HEK293 (cell line): Measurements from ENCODE around the gene ABHD3.

Experiments
- CTCF ChIA-PET: fragments of 350-600 bp; formaldehyde crosslinking; extraction: SDS; loops from one replicate; lab custom pipeline; 2021; ENCODE audit warnings: antibody characterized with exemption; lab: Yijun Ruan, JAX
- POLR2A ChIA-PET: fragments of 300-600 bp; formaldehyde crosslinking; extraction: SDS; loops from one replicate; lab custom pipeline; 2020; ENCODE audit warnings: antibody characterized with exemption, inconsistent platforms; lab: Yijun Ruan, JAX
- H3K27ac ChIP-seq: fragments of 200-500 bp; sonication (Bioruptor generic); 2 replicates; pipeline ENCODE4 v1.5.1; 2014; ENCODE audit warnings: low read depth, low read length, control low read depth, inconsistent platforms; ENCODE audit errors: extremely low read depth
- H3K36me3 ChIP-seq, 2 experiments: fragments of 200-500 bp in 1 of 2; sonication (Bioruptor generic) in 1 of 2; 1 replicate in 1 of 2; 2 replicates in 1 of 2; pipeline ENCODE4 v1.5.1; 2014 to 2017; ENCODE audit warnings: inconsistent platforms in 2 of 2, low read length in 2 of 2; ENCODE audit not compliant: control insufficient read depth in 2 of 2, insufficient read depth in 1 of 2
- H3K4me1 ChIP-seq: fragments of 200-500 bp; sonication (Bioruptor generic); 2 replicates; pipeline ENCODE4 v1.5.1; 2014; ENCODE audit warnings: mild to moderate bottlenecking, low read length, inconsistent platforms; ENCODE audit not compliant: control insufficient read depth, insufficient read depth
- H3K4me3 ChIP-seq: 2 replicates; pipeline ENCODE4 v1.5.1; 2011; ENCODE audit warnings: low read depth, mild to moderate bottlenecking, control low read depth, low read length, moderate library complexity
- H3K9me3 ChIP-seq: fragments of 200-500 bp; sonication (Bioruptor generic); 2 replicates; pipeline ENCODE4 v1.5.1; 2014; ENCODE audit warnings: low read depth, low read length, inconsistent platforms; ENCODE audit not compliant: control insufficient read depth, insufficient read depth
- BCL11B ChIP-seq: fragments of 450-650 bp; formaldehyde crosslinking; IDR thresholded peaks from 2 replicates; pipeline ENCODE4 v1.5.1; 2016; ENCODE audit warnings: low read depth, missing biosample characterization, missing genetic modification characterization
- MZF1 ChIP-seq: fragments of 450-650 bp; formaldehyde crosslinking; IDR thresholded peaks from 2 replicates; pipeline ENCODE4 v1.5.1; 2017; ENCODE audit warnings: missing biosample characterization, missing genetic modification characterization, borderline replicate concordance
- YY1 ChIP-seq: fragments of 450-650 bp; formaldehyde crosslinking; IDR thresholded peaks from 2 replicates; pipeline ENCODE4 v1.5.1; 2018; ENCODE audit warnings: missing biosample characterization, missing genetic modification characterization
- ZFHX2 ChIP-seq: fragments of 450-650 bp; formaldehyde crosslinking; conservative IDR thresholded peaks from 2 replicates; pipeline ENCODE4 v1.5.1; 2016; ENCODE audit warnings: missing biosample characterization, missing genetic modification characterization
- ZNF132 ChIP-seq: fragments of 450-650 bp; formaldehyde crosslinking; IDR thresholded peaks from 2 replicates; pipeline ENCODE4 v1.5.1; 2017; ENCODE audit warnings: missing biosample characterization, missing genetic modification characterization, borderline replicate concordance
- ZNF140 ChIP-seq: fragments of 450-650 bp; formaldehyde crosslinking; IDR thresholded peaks from 2 replicates; pipeline ENCODE4 v1.5.1; 2016; ENCODE audit warnings: missing biosample characterization, missing genetic modification characterization
- ZNF23 ChIP-seq: fragments of 450-650 bp; formaldehyde crosslinking; IDR thresholded peaks from 2 replicates; pipeline ENCODE4 v1.5.1; 2016; ENCODE audit warnings: missing biosample characterization, missing genetic modification characterization, borderline replicate concordance
- ZNF311 ChIP-seq: fragments of 450-650 bp; formaldehyde crosslinking; IDR thresholded peaks from 2 replicates; pipeline ENCODE4 v1.5.1; 2017; ENCODE audit warnings: missing biosample characterization, missing genetic modification characterization, borderline replicate concordance
- ZNF571 ChIP-seq: fragments of 450-650 bp; formaldehyde crosslinking; IDR thresholded peaks from 2 replicates; pipeline ENCODE4 v1.5.0; 2017; ENCODE audit warnings: missing biosample characterization, missing genetic modification characterization
- ZNF76 ChIP-seq: fragments of 450-650 bp; formaldehyde crosslinking; IDR thresholded peaks from 2 replicates; pipeline ENCODE4; 2016; ENCODE audit warnings: low read depth, missing biosample characterization, missing genetic modification characterization, borderline replicate concordance
- ZNF837 ChIP-seq: fragments of 450-650 bp; formaldehyde crosslinking; IDR thresholded peaks from 2 replicates; pipeline ENCODE4 v1.5.1; 2016; ENCODE audit warnings: missing biosample characterization, missing genetic modification characterization
- ZNF843 ChIP-seq: fragments of 450-650 bp; formaldehyde crosslinking; IDR thresholded peaks from 2 replicates; pipeline ENCODE4 v1.5.1; 2016; ENCODE audit warnings: missing biosample characterization, missing genetic modification characterization
- TF ChIP-seq, protein P1 (sequence below): fragments of 450-650 bp; formaldehyde crosslinking; IDR thresholded peaks from 2 replicates; pipeline ENCODE4 v1.5.0; 2017; ENCODE audit warnings: missing biosample characterization, missing genetic modification characterization, borderline replicate concordance
- TF ChIP-seq, protein P2 (sequence below): fragments of 450-650 bp; formaldehyde crosslinking; conservative IDR thresholded peaks from 2 replicates; pipeline ENCODE4 v1.5.1; 2016; ENCODE audit warnings: low read depth, missing biosample characterization, missing genetic modification characterization
- TF ChIP-seq, protein P3 (sequence below): fragments of 450-650 bp; formaldehyde crosslinking; IDR thresholded peaks from 2 replicates; pipeline ENCODE4 v1.5.1; 2016; ENCODE audit warnings: missing biosample characterization, missing genetic modification characterization
- TF ChIP-seq, protein P4 (sequence below): fragments of 450-650 bp; formaldehyde crosslinking; IDR thresholded peaks from 2 replicates; pipeline ENCODE4 v1.5.1; 2017; ENCODE audit warnings: missing biosample characterization, missing genetic modification characterization

ABHD3 gene

DNA sequence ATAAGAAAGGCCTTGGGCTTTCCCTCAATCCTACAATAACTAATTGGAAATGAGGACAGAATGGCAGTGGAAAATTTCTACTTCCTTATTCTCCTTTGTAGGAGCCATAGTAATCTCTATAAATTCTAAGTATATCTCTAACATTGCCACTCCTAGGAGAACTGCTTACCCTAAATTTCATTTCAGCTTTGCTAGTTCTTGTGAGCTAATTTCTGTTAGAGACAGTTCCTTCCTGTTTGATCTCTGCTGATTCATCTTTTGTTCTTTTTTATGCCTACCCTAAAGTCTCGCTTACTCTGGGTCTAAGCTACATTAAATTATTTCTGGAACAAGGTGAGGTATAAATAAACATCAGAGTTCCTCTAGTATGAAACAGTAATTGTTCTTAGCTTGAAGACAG, 25.7 kb downstream of the ABHD3 start:
- H3K4me1 ChIP-seq = no peaks in the 10 kb centered on the region
- peaks cover 0 to 11% of the 10 kb centered on the region in 2 experiments; a peak in 2 of 3 replicates for H3K36me3 ChIP-seq
- H3K27ac ChIP-seq = no peak overlapping the region
- H3K9me3 ChIP-seq = no peaks in the 10 kb centered on the region
- H3K4me3 ChIP-seq = no peak overlapping the region
- CTCF ChIA-PET = interaction anchor here (0.7 kb wide), 1 partner anchor 1122 kb away, joined by 3 read pairs; no protein-coding TSS in a partner anchor
- TF ChIP-seq, protein P1, sequence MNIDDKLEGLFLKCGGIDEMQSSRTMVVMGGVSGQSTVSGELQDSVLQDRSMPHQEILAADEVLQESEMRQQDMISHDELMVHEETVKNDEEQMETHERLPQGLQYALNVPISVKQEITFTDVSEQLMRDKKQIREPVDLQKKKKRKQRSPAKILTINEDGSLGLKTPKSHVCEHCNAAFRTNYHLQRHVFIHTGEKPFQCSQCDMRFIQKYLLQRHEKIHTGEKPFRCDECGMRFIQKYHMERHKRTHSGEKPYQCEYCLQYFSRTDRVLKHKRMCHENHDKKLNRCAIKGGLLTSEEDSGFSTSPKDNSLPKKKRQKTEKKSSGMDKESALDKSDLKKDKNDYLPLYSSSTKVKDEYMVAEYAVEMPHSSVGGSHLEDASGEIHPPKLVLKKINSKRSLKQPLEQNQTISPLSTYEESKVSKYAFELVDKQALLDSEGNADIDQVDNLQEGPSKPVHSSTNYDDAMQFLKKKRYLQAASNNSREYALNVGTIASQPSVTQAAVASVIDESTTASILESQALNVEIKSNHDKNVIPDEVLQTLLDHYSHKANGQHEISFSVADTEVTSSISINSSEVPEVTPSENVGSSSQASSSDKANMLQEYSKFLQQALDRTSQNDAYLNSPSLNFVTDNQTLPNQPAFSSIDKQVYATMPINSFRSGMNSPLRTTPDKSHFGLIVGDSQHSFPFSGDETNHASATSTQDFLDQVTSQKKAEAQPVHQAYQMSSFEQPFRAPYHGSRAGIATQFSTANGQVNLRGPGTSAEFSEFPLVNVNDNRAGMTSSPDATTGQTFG (tag by site-specific recombination) = no peak
- TF ChIP-seq, protein P2, sequence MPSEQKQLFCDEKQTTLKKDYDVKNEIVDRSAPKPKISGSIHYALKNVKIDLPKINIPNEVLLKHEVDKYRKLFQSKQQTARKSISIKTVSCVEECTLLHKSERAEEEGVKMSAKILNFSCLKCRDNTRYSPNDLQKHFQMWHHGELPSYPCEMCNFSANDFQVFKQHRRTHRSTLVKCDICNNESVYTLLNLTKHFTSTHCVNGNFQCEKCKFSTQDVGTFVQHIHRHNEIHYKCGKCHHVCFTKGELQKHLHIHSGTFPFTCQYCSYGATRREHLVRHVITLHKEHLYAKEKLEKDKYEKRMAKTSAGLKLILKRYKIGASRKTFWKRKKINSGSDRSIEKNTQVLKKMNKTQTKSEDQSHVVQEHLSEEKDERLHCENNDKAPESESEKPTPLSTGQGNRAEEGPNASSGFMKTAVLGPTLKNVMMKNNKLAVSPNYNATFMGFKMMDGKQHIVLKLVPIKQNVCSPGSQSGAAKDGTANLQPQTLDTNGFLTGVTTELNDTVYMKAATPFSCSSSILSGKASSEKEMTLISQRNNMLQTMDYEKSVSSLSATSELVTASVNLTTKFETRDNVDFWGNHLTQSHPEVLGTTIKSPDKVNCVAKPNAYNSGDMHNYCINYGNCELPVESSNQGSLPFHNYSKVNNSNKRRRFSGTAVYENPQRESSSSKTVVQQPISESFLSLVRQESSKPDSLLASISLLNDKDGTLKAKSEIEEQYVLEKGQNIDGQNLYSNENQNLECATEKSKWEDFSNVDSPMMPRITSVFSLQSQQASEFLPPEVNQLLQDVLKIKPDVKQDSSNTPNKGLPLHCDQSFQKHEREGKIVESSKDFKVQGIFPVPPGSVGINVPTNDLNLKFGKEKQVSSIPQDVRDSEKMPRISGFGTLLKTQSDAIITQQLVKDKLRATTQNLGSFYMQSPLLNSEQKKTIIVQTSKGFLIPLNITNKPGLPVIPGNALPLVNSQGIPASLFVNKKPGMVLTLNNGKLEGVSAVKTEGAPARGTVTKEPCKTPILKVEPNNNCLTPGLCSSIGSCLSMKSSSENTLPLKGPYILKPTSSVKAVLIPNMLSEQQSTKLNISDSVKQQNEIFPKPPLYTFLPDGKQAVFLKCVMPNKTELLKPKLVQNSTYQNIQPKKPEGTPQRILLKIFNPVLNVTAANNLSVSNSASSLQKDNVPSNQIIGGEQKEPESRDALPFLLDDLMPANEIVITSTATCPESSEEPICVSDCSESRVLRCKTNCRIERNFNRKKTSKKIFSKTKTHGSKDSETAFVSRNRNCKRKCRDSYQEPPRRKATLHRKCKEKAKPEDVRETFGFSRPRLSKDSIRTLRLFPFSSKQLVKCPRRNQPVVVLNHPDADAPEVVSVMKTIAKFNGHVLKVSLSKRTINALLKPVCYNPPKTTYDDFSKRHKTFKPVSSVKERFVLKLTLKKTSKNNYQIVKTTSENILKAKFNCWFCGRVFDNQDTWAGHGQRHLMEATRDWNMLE (tag by site-specific recombination) = no peak
- TF ChIP-seq MZF1 (tag by site-specific recombination) (no peak), ZNF23 (no peak), ZNF311 (tag by site-specific recombination) (no peak), ZFHX2 (tag by site-specific recombination) (no peak), BCL11B (no peak), ZNF76 (tag by site-specific recombination) (no peak), ZNF837 (no peak), ZNF571 (tag by site-specific recombination) (no peak), ZNF140 (tag by site-specific recombination) (no peak), YY1 (no peak), ZNF843 (tag by site-specific recombination) (no peak), ZNF132 (no peak)
- TF ChIP-seq, protein P3, sequence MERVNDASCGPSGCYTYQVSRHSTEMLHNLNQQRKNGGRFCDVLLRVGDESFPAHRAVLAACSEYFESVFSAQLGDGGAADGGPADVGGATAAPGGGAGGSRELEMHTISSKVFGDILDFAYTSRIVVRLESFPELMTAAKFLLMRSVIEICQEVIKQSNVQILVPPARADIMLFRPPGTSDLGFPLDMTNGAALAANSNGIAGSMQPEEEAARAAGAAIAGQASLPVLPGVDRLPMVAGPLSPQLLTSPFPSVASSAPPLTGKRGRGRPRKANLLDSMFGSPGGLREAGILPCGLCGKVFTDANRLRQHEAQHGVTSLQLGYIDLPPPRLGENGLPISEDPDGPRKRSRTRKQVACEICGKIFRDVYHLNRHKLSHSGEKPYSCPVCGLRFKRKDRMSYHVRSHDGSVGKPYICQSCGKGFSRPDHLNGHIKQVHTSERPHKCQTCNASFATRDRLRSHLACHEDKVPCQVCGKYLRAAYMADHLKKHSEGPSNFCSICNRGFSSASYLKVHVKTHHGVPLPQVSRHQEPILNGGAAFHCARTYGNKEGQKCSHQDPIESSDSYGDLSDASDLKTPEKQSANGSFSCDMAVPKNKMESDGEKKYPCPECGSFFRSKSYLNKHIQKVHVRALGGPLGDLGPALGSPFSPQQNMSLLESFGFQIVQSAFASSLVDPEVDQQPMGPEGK = no peak
- TF ChIP-seq, protein P4, sequence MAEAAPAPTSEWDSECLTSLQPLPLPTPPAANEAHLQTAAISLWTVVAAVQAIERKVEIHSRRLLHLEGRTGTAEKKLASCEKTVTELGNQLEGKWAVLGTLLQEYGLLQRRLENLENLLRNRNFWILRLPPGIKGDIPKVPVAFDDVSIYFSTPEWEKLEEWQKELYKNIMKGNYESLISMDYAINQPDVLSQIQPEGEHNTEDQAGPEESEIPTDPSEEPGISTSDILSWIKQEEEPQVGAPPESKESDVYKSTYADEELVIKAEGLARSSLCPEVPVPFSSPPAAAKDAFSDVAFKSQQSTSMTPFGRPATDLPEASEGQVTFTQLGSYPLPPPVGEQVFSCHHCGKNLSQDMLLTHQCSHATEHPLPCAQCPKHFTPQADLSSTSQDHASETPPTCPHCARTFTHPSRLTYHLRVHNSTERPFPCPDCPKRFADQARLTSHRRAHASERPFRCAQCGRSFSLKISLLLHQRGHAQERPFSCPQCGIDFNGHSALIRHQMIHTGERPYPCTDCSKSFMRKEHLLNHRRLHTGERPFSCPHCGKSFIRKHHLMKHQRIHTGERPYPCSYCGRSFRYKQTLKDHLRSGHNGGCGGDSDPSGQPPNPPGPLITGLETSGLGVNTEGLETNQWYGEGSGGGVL (tag by site-specific recombination) = no peak
- POLR2A ChIA-PET = interaction anchor here (1.2 kb wide), 1 partner anchor 26 kb away, joined by 4 read pairs; the partner anchor contains the start of gene ABHD3
